ACC112 (cell line): Measurements from ENCODE around the gene GOPC.

Experiments used
- H2AFZ ChIP-seq: fragments of 200-600 bp; sonication (generic); one replicate; pipeline ENCODE4 v1.6.0; 2017; ENCODE audit warnings: antibody characterized with exemption, low read length; ENCODE audit not compliant: unreplicated experiment
- H3K27ac ChIP-seq: fragments of 200-600 bp; sonication (generic); 2 replicates; pipeline ENCODE4 v1.5.1; 2014; ENCODE audit warnings: low read depth, mild to moderate bottlenecking, antibody characterized with exemption, low read length, moderate library complexity
- H3K27me3 ChIP-seq: fragments of 200-600 bp; sonication (generic); 2 replicates; pipeline ENCODE4 v1.6.1; 2014; ENCODE audit warnings: mild to moderate bottlenecking, antibody characterized with exemption, low read length, moderate library complexity, mixed read lengths; ENCODE audit not compliant: insufficient read depth
- H3K36me3 ChIP-seq: fragments of 200-600 bp; sonication (generic); 2 replicates; pipeline ENCODE4 v1.6.1; 2016; ENCODE audit warnings: mild to moderate bottlenecking, antibody characterized with exemption, low read length, moderate library complexity, mixed read lengths; ENCODE audit not compliant: insufficient read depth
- H3K4me1 ChIP-seq: fragments of 200-600 bp; sonication (generic); one replicate; pipeline ENCODE4 v1.6.1; 2016; ENCODE audit warnings: low read length, mixed read lengths; ENCODE audit not compliant: insufficient read depth, unreplicated experiment, control insufficient read depth
- H3K4me3 ChIP-seq: fragments of 200-600 bp; sonication (generic); 2 replicates; pipeline ENCODE4 v1.5.1; 2014; ENCODE audit warnings: mild to moderate bottlenecking, low read depth, low read length
- H3K79me2 ChIP-seq: fragments of 200-600 bp; sonication (generic); one replicate; pipeline ENCODE4 v1.6.0; 2016; ENCODE audit warnings: low read length; ENCODE audit not compliant: control insufficient read depth, unreplicated experiment, insufficient read depth

GOPC gene

DNA sequence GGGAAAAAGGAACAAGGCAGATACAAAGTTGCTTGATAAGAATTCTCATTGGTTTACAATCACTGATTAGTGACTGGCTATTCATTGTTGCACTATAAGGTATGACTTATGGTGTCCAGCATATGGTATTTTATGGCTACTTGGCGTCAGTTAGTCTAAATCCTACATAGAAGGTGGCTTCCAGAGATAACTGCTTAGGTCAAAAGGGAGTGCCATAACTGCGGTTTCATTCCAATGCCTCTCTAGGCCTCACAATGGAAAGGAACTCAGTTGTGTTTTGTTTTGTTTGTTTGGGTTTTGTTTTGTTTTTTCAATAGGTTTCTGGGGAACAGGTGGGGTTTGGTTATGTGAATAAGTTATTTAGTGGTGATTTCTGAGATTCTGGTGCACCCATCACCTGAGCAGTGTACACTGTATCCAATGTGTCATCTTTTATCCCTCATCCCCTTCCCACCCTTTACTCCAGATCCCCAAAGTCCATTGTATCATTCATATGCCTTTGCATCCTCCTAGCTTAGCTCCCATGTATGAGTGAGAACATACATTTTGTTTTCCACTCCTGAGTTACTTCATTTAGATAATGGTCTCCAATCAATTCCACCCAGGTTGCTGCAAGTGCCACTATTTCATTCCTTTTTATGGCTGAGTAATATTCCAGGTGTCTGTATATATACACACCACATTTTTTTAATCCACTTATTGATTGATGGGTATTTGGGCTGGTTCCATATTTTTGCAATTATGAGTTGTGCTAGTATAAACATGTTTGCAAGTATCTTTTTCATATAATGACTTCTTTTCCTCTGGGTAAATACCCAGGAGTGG, 7.0 kb downstream of the GOPC start:
- H3K79me2 ChIP-seq: peaks cover 83% of the 10 kb centered on the region
- H3K36me3 ChIP-seq: peaks cover 30% of the 10 kb centered on the region
- peaks cover 6% of the 10 kb centered on the region for H3K4me1 ChIP-seq
- H3K27ac ChIP-seq: no peak overlapping the region
- H3K27me3 ChIP-seq: no peaks in the 10 kb centered on the region
- H3K4me3 ChIP-seq: no peak overlapping the region
- H2AFZ ChIP-seq: no peak overlapping the region

DNA sequence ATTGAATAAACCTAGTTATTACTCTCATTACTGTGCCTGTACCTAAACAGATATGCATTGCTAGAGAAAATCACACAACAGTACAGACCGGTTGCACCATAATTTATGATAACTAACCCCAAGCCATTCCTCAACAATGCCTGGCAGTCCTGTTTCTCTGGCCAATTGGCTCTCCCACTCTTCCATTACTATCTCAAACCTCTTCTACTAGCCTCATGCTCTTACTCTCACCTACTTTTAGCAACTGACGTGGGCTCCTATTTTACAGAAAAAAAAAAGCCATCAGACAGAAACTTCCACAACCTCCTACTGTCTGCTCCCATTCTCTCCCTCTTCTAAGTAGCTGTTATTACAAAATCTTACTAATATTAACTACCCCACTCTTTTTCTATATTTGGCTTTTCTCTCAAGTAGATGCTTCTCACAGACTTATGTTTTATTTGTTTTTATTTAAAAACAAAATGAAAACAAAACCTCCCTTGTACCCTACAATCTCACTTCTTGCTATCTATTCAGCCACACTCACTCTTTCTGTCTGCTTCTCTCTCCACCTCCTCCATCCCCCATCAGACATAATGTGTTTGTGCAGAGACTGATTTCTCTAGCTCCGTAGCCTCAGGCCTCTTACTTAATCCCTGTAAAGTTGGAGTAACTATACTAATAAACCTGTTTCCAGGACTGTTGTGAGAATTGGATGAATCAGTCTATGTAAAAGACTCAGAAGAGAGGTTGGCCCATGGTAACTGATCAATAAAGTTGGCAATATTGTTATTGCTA, 9.1 kb downstream of the GOPC start:
- Histone ChIP-seq H3K27ac (no peak overlapping the region), H3K79me2 (peaks cover 77% of the 10 kb centered on the region), H3K4me3 (no peak overlapping the region), H2AFZ (no peak overlapping the region), H3K27me3 (no peaks in the 10 kb centered on the region), H3K4me1 (no peaks in the 10 kb centered on the region), H3K36me3 (peaks cover 32% of the 10 kb centered on the region)

DNA sequence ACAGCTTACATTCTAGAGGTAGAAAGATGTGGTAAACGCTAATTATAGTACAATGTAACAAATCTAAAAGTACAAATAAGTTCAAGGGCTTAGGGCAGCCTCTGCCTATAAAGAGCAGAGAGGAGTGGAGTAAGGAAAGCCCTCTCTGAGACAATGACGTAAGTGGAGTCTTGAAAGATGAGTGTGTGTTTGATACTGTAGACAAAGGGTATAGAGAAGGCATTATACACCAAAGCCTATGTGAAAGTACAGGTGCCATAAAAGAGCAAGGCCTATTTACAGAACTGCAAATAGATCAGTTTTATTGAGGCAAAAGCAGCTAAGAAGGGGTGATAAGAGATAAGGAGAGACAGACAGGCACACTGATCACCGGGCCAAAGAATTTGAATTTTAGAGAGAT, 10.9 kb downstream of the GOPC start:
- Histone ChIP-seq H3K4me1 (no peaks in the 10 kb centered on the region), H3K36me3 (peaks cover 25% of the 10 kb centered on the region), H2AFZ (no peak overlapping the region), H3K27ac (no peak overlapping the region), H3K4me3 (no peak overlapping the region), H3K27me3 (no peaks in the 10 kb centered on the region), H3K79me2 (peaks cover 73% of the 10 kb centered on the region)

DNA sequence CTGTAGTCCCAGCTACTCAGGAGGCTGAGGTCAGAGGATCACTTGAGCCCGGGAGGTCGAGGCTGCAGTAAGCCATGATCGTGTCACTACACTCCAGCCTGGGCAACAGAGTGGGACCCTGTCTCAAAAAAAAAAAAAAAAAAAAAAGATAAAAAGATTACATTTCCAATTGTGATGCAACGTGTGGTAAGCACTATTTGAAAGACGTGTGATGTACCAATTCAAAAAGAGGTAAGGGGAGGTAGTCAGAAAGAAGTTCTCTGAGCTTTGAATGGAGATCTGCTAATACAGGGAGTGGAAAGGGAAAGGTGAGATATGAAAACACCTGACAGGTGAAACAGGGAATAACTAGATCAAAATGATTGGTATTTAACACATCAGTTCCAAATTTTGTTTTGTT, 11.9 kb downstream of the GOPC start:
- Histone ChIP-seq H3K79me2 (peaks cover 72% of the 10 kb centered on the region), H3K27ac (no peak overlapping the region), H3K27me3 (no peaks in the 10 kb centered on the region), H3K36me3 (peaks cover 28% of the 10 kb centered on the region), H3K4me3 (no peak overlapping the region), H3K4me1 (no peaks in the 10 kb centered on the region), H2AFZ (no peak overlapping the region)

DNA sequence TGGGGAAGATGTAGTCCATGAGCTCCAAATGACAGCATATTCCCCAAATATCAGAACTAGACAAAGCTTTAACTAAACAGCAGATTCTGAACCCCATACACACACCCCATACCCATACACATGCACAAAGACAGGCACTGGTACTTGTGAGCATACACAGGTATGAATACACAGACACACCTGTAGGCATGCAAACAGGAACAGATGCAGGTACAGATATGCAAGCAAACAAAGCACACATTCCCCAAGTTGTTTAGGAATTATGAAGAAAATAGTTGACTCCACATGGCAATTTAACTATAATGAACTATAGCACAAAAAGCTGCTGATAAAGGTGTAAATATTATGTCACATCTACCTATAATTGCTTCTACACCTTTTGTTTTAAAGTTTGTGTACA, 16.7 kb downstream of the GOPC start:
- Histone ChIP-seq H3K36me3 (peaks cover 36% of the 10 kb centered on the region), H3K27me3 (no peaks in the 10 kb centered on the region), H3K4me3 (no peak overlapping the region), H3K27ac (no peak overlapping the region), H3K79me2 (peaks cover 59% of the 10 kb centered on the region), H3K4me1 (no peaks in the 10 kb centered on the region), H2AFZ (no peak overlapping the region)

DNA sequence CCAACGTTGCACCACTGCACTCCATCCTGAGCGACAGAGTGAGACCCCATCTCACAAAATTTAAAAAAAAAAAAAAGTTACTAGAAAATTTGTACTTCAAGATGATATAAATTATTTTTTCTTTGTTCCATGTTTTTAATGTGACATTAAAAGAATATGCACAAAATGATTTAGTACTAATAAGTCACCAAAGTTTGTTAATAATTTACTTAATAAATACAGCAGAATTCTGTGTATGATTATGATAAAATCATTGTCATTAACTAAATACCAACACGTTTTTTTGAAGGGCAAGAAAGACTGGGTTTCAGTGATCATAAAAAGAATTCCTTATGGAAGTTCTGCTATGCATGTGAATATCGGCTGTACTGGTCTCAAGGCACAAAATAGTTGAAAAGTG, 28.1 kb downstream of the GOPC start:
- H3K4me3 ChIP-seq: no peak overlapping the region
- peaks cover 3% of the 10 kb centered on the region for H3K4me1 ChIP-seq
- H2AFZ ChIP-seq: no peak overlapping the region
- H3K27me3 ChIP-seq: no peaks in the 10 kb centered on the region
- no peak overlapping the region for H3K27ac ChIP-seq
- peaks cover 21% of the 10 kb centered on the region for H3K36me3 ChIP-seq
- H3K79me2 ChIP-seq: peaks cover 6% of the 10 kb centered on the region

DNA sequence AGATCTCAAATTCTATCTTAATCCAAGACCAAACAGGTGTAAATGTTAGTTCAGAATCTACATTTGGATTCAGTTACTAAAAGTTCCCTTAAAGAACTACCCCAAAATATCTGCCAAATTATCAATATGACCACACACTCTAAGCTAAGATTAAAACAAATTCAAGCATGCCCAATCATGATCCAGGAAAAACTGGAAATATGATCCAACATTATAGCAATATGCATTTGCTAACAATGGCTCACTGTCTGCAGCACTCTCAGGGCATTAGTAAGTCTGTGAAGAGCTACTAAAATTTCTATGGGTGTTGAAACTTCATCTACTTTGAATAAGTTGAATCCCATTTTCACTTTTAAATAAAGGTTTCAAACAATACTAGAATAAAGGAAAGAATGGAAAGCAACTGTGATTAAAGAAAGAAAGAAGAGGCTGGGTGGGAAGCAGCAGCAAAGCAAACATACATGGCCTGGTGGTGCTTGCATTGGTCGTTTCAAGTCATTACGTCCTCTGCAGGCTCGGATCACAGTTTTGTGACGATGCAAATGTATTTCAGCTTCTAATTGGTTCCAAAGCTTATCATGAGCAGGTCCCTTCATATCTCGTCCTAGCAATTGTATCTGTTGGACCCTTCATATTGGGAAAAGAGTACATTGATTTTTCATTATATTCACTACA, 29.2 kb downstream of the GOPC start:
- no peak overlapping the region for H3K27ac ChIP-seq
- peaks cover 4% of the 10 kb centered on the region for H3K79me2 ChIP-seq
- no peak overlapping the region for H2AFZ ChIP-seq
- peaks cover 3% of the 10 kb centered on the region for H3K4me1 ChIP-seq
- no peaks in the 10 kb centered on the region for H3K27me3 ChIP-seq
- no peak overlapping the region for H3K4me3 ChIP-seq
- H3K36me3 ChIP-seq: peaks cover 26% of the 10 kb centered on the region

DNA sequence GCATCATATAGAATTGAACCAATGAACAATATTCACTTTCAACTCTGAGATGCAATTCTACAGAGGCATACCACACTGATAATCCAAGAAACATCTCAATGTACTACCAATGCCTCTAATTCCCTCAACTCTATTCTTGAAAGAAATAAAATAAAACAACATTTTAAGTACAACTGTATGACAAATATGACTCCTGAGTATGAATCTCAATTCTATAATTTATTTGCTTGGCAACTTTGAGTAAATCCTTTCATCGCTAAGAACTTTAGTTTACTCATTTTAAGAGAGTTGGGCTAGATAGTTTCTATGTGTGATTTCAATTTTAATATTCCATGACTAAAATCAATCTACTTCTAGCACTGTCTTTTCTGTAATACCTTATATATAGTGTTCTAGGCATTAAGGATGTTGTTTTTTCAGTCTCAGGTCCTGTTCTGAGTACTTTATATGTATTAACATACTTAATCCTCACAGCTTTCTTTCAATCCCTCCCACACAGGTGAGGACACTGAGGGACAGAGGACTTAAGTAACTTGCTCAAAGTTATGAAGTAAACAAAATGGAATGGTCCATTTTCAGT, 33.4 kb downstream of the GOPC start:
- H3K4me3 ChIP-seq: no peak overlapping the region
- H3K4me1 ChIP-seq: peaks cover 3% of the 10 kb centered on the region
- H3K27me3 ChIP-seq: no peaks in the 10 kb centered on the region
- H3K79me2 ChIP-seq: peaks cover 4% of the 10 kb centered on the region
- H3K36me3 ChIP-seq: peaks cover 32% of the 10 kb centered on the region
- H2AFZ ChIP-seq: no peak overlapping the region
- no peak overlapping the region for H3K27ac ChIP-seq

DNA sequence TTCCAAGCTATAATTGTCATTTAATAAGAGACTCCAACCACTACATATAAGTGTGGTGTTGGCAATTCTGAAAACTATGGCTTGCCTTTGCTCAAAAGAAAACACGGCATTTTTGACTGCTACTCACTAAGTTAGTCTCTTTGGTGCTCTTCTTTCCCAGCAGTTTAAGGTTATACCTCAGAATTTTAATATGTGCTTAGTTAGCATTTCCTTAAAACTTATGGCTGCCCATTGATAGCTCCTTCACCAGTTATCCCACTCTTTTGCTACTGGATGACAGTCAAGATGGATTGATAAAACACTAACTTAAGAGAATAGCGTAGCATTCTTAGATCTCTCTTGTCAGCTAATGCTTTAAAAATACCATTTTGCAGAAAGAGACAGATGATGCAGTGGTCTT, 34.1 kb downstream of the GOPC start:
- H3K79me2 ChIP-seq: peaks cover under 1% of the 10 kb centered on the region
- peaks cover 3% of the 10 kb centered on the region for H3K4me1 ChIP-seq
- no peak overlapping the region for H2AFZ ChIP-seq
- no peaks in the 10 kb centered on the region for H3K27me3 ChIP-seq
- H3K27ac ChIP-seq: no peak overlapping the region
- H3K36me3 ChIP-seq: peaks cover 32% of the 10 kb centered on the region
- H3K4me3 ChIP-seq: no peak overlapping the region

DNA sequence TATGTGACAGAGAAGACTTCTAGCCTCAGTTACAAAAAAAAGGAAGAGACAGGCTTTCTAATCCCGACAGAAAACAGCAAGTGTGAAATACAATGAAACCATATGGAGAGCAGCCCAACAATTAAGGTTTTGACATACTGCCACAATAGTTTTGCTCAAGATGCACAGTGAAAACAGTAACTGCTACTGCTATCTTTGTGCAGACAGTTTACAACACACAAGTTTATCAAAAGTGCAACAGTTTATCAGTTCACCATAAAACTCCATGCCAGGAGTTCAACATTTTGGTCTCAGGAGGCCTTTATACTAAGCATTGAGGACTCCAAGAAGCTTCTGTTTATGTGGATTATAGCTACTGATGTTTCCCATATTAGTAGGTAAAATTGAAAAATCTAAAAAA, 37.6 kb downstream of the GOPC start:
- H3K27ac ChIP-seq: no peak overlapping the region
- no peak overlapping the region for H2AFZ ChIP-seq
- no peak overlapping the region for H3K4me3 ChIP-seq
- peaks cover 36% of the 10 kb centered on the region for H3K36me3 ChIP-seq
- H3K79me2 ChIP-seq: no peaks in the 10 kb centered on the region
- no peaks in the 10 kb centered on the region for H3K27me3 ChIP-seq
- H3K4me1 ChIP-seq: no peaks in the 10 kb centered on the region
